GM23338 (cell line): ENCODE results near the gene FOXR1. TPM values are rescaled to one million over a fixed set of nuclear protein-coding genes. Genes with fewer than 3 reads are reported as not detected.

Source experiments
- ATAC-seq: fragments of 200-7000 bp; cut with Tn5 transposase; 3 replicates; pipeline ENCODE4 v1.9.1; 2020
- DNase-seq: peaks from one replicate; pipeline ENCODE4 v3.0.0-alpha.2; 2015; ENCODE audit warnings: low spot score
- H2AFZ ChIP-seq: fragments of 200-600 bp; sonication (generic); 2 replicates; pipeline ENCODE4 v1.8.0; 2016; ENCODE audit warnings: antibody characterized with exemption, mild to moderate bottlenecking, moderate library complexity
- H3F3A ChIP-seq: fragments of 200-600 bp; sonication (generic); replicated peaks from 2 replicates; pipeline ENCODE4 v1.8.0; 2017; ENCODE audit warnings: antibody characterized with exemption, mixed run types, low read depth
- H3K27ac ChIP-seq: fragments of 200-600 bp; sonication (generic); 2 replicates; pipeline ENCODE4 v1.6.1; 2016; ENCODE audit warnings: low read depth
- H3K27me3 ChIP-seq: fragments of 200-600 bp; sonication (generic); 2 replicates; pipeline ENCODE4 v1.8.0; 2016; ENCODE audit warnings: mild to moderate bottlenecking, mixed run types, moderate library complexity; ENCODE audit not compliant: insufficient read depth
- H3K36me3 ChIP-seq: fragments of 200-600 bp; sonication (generic); 2 replicates; pipeline ENCODE4 v1.8.0; 2016; ENCODE audit warnings: mild to moderate bottlenecking; ENCODE audit not compliant: insufficient read depth
- H3K4me1 ChIP-seq: fragments of 200-600 bp; sonication (generic); 2 replicates; pipeline ENCODE4 v1.8.0; 2016; ENCODE audit warnings: mild to moderate bottlenecking, moderate library complexity; ENCODE audit not compliant: insufficient read depth
- H3K4me2 ChIP-seq: fragments of 200-600 bp; sonication (generic); 2 replicates; pipeline ENCODE4 v1.7.1; 2017; ENCODE audit warnings: mixed run types
- H3K4me3 ChIP-seq: fragments of 200-600 bp; sonication (generic); 2 replicates; pipeline ENCODE4 v1.6.1; 2016; ENCODE audit warnings: mixed run types
- H3K79me2 ChIP-seq: fragments of 200-600 bp; sonication (generic); replicated peaks from 2 replicates; pipeline ENCODE4 v1.8.0; 2017; ENCODE audit warnings: mild to moderate bottlenecking; ENCODE audit not compliant: insufficient read depth
- H3K9me2 ChIP-seq: fragments of 200-600 bp; sonication (generic); 2 replicates; pipeline ENCODE4 v1.8.0; 2017; ENCODE audit not compliant: insufficient read depth
- H4K20me1 ChIP-seq: fragments of 200-600 bp; sonication (generic); replicated peaks from 2 replicates; pipeline ENCODE4 v1.8.0; 2017; ENCODE audit warnings: mild to moderate bottlenecking; ENCODE audit not compliant: insufficient read depth
- H3K27ac Mint-ChIP-seq: 2 replicates; pipeline ENCODE4 v1.8.0; 2020; ENCODE audit warnings: inconsistent platforms, mild to moderate bottlenecking, moderate library complexity, mixed read lengths
- H3K27me3 Mint-ChIP-seq: 3 replicates; pipeline ENCODE4 v1.8.0; 2022; ENCODE audit warnings: low read depth, mild to moderate bottlenecking, moderate library complexity, mixed read lengths, inconsistent platforms; ENCODE audit not compliant: insufficient read depth, poor library complexity
- H3K36me3 Mint-ChIP-seq: 3 replicates; pipeline ENCODE4 v1.8.0; 2021; ENCODE audit warnings: low read depth, mild to moderate bottlenecking, inconsistent platforms, moderate library complexity, mixed read lengths
- H3K4me1 Mint-ChIP-seq: 3 replicates; pipeline ENCODE4 v1.8.0; 2020; ENCODE audit warnings: mild to moderate bottlenecking, inconsistent platforms, mixed read lengths
- H3K4me3 Mint-ChIP-seq: 3 replicates; pipeline ENCODE4 v1.8.0; 2021; ENCODE audit warnings: moderate library complexity, mild to moderate bottlenecking, inconsistent platforms, mixed read lengths
- H3K9me3 Mint-ChIP-seq: 3 replicates; pipeline ENCODE4 v1.8.0; 2020; ENCODE audit warnings: moderate library complexity, mild to moderate bottlenecking, inconsistent platforms, mixed read lengths
- EZH2phosphoT487 ChIP-seq: fragments of 200-600 bp; sonication (generic); IDR thresholded peaks from one replicate; pipeline ENCODE4 v1.8.1; 2018; ENCODE audit warnings: antibody characterized with exemption; ENCODE audit not compliant: unreplicated experiment
- JUNB ChIP-seq: IDR thresholded peaks from one replicate; pipeline ENCODE4 v1.6.1; 2016; ENCODE audit warnings: antibody characterized with exemption; ENCODE audit not compliant: unreplicated experiment
- NANOG ChIP-seq: IDR thresholded peaks from 2 replicates; pipeline ENCODE4 v1.6.1; 2016; ENCODE audit warnings: antibody characterized with exemption, borderline replicate concordance
- POLR2AphosphoS5 ChIP-seq: IDR thresholded peaks from 2 replicates; pipeline ENCODE4 v1.6.1; 2016; ENCODE audit warnings: antibody characterized with exemption, low read depth
- STAT1 ChIP-seq: IDR thresholded peaks from one replicate; pipeline ENCODE4 v1.6.1; 2016; ENCODE audit warnings: antibody characterized with exemption; ENCODE audit not compliant: unreplicated experiment
- ZNF114 ChIP-seq: fragments of 250-450 bp; sonication (Bioruptor Pico); IDR thresholded peaks from 2 replicates; pipeline ENCODE4 v1.5.0; 2020; ENCODE audit warnings: mild to moderate bottlenecking, moderate library complexity
- polyA plus RNA-seq: library from polyadenylated mRNA; unstranded; fragments of >200 nt; fragmentation: Nextera tagmentation; extraction: Ambion mirVana; gene quantifications from 2 replicates; pipeline ENCODE4 v1.2.1, GENCODE V29; 2016
- total RNA-seq: library from RNA; depleted of rRNA; stranded (reverse); fragments of >200 nt; shearing (Covaris generic); gene quantifications from 2 replicates; pipeline ENCODE4 v1.2.3, GENCODE V29; 2014
- TF ChIP-seq, protein P1 (sequence below): fragments of 250-450 bp; sonication (Bioruptor Pico); IDR thresholded peaks from 2 replicates; pipeline ENCODE4 v1.5.0; 2020; ENCODE audit warnings: mild to moderate bottlenecking, moderate library complexity
- TF ChIP-seq, protein P2 (sequence below), 2 experiments: fragments of 200-600 bp in 1 of 2; sonication (generic) in 1 of 2; conservative IDR thresholded peaks; 2 replicates each; pipeline versions ENCODE4 v1.5.1 to v1.6.1; 2016 to 2017; ENCODE audit warnings: antibody characterized with exemption in 2 of 2, low read depth in 2 of 2, mild to moderate bottlenecking in 2 of 2, moderate library complexity in 1 of 2

The FOXR1 gene
- total and polyA plus RNA-seq, 2 experiments from 2014 or later, result not detected

DNA sequence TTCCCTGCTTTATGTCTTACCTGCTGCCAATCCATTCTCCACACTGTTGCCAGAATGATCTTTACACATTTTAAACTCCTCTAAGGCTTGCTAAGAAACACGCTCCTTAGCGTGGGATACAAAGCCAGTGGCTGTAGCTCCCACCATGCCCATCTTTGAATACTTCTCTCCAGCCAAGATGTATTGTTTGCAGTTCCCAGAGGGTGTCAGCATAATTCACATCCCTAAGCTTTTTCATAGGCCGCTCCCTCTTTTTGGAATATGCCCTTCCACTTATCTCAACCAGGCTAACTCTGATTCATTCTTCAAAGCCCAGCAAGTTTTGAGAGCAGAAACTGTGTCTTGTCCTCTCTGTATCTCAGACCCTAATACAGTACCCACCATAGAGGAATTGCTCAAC lies 23.6 kb upstream of the FOXR1 start (continued):
- TF ChIP-seq, protein P1, sequence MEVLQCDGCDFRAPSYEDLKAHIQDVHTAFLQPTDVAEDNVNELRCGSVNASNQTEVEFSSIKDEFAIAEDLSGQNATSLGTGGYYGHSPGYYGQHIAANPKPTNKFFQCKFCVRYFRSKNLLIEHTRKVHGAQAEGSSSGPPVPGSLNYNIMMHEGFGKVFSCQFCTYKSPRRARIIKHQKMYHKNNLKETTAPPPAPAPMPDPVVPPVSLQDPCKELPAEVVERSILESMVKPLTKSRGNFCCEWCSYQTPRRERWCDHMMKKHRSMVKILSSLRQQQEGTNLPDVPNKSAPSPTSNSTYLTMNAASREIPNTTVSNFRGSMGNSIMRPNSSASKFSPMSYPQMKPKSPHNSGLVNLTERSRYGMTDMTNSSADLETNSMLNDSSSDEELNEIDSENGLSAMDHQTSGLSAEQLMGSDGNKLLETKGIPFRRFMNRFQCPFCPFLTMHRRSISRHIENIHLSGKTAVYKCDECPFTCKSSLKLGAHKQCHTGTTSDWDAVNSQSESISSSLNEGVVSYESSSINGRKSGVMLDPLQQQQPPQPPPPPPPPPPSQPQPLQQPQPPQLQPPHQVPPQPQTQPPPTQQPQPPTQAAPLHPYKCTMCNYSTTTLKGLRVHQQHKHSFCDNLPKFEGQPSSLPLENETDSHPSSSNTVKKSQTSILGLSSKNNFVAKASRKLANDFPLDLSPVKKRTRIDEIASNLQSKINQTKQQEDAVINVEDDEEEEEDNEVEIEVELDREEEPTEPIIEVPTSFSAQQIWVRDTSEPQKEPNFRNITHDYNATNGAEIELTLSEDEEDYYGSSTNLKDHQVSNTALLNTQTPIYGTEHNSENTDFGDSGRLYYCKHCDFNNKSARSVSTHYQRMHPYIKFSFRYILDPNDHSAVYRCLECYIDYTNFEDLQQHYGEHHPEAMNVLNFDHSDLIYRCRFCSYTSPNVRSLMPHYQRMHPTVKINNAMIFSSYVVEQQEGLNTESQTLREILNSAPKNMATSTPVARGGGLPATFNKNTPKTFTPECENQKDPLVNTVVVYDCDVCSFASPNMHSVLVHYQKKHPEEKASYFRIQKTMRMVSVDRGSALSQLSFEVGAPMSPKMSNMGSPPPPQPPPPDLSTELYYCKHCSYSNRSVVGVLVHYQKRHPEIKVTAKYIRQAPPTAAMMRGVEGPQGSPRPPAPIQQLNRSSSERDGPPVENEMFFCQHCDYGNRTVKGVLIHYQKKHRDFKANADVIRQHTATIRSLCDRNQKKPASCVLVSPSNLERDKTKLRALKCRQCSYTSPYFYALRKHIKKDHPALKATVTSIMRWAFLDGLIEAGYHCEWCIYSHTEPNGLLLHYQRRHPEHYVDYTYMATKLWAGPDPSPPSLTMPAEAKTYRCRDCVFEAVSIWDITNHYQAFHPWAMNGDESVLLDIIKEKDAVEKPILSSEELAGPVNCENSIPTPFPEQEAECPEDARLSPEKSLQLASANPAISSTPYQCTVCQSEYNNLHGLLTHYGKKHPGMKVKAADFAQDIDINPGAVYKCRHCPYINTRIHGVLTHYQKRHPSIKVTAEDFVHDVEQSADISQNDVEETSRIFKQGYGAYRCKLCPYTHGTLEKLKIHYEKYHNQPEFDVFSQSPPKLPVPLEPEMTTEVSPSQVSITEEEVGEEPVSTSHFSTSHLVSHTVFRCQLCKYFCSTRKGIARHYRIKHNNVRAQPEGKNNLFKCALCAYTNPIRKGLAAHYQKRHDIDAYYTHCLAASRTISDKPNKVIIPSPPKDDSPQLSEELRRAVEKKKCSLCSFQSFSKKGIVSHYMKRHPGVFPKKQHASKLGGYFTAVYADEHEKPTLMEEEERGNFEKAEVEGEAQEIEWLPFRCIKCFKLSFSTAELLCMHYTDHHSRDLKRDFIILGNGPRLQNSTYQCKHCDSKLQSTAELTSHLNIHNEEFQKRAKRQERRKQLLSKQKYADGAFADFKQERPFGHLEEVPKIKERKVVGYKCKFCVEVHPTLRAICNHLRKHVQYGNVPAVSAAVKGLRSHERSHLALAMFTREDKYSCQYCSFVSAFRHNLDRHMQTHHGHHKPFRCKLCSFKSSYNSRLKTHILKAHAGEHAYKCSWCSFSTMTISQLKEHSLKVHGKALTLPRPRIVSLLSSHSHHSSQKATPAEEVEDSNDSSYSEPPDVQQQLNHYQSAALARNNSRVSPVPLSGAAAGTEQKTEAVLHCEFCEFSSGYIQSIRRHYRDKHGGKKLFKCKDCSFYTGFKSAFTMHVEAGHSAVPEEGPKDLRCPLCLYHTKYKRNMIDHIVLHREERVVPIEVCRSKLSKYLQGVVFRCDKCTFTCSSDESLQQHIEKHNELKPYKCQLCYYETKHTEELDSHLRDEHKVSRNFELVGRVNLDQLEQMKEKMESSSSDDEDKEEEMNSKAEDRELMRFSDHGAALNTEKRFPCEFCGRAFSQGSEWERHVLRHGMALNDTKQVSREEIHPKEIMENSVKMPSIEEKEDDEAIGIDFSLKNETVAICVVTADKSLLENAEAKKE (CRISPR knock-in tag), result no peak
- TF ChIP-seq STAT1 (no peak), ZNF114 (CRISPR knock-in tag) (no peak), POLR2AphosphoS5 (no peak)

DNA sequence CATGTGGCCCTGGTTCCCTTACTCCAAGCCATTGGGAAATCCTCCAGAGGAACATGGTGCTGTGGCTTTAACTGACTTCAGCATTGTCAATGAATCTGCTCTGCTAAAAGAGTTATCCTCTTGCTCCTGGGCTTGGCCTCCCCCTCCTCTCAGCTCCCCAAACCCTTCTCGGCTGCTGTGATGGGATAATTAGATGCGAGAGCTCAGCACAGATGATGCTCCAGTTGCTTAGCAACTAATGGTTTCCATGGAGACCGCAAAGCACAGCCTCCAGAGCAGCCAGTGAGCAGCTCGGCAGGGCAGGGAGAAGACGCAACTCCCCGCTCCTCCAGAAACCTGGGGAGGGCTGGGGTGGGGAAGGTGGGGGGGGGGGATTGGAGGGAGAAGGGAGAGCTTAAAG lies 18.3 kb upstream of the FOXR1 start:
- H3K27me3 ChIP-seq, result no peaks in the 10 kb centered on the region
- no peaks in the 10 kb centered on the region for H3F3A ChIP-seq
- Mint-ChIP-seq H3K27me3 (peaks cover 15% of the 10 kb centered on the region), H3K4me3 (no peak overlapping the region), H3K36me3 (no peaks in the 10 kb centered on the region), H3K27ac (no peak overlapping the region), H3K9me3 (no peaks in the 10 kb centered on the region), H3K4me1 (peaks cover 11% of the 10 kb centered on the region)
- no peaks in the 10 kb centered on the region for H4K20me1 ChIP-seq
- ATAC-seq (peak; percentile 51), DNase-seq (peak; percentile 92)
- H3K4me3 ChIP-seq, result no peak overlapping the region
- no peaks in the 10 kb centered on the region for H3K36me3 ChIP-seq
- no peak overlapping the region for H2AFZ ChIP-seq
- H3K4me2 ChIP-seq, result no peak overlapping the region
- H3K9me2 ChIP-seq, result no peaks in the 10 kb centered on the region
- no peaks in the 10 kb centered on the region for H3K79me2 ChIP-seq
- H3K27ac ChIP-seq, result no peak overlapping the region
- no peaks in the 10 kb centered on the region for H3K4me1 ChIP-seq
- TF ChIP-seq JUNB (no peak), STAT1 (no peak), NANOG (no peak), EZH2phosphoT487 (no peak)
- TF ChIP-seq, protein P2, sequence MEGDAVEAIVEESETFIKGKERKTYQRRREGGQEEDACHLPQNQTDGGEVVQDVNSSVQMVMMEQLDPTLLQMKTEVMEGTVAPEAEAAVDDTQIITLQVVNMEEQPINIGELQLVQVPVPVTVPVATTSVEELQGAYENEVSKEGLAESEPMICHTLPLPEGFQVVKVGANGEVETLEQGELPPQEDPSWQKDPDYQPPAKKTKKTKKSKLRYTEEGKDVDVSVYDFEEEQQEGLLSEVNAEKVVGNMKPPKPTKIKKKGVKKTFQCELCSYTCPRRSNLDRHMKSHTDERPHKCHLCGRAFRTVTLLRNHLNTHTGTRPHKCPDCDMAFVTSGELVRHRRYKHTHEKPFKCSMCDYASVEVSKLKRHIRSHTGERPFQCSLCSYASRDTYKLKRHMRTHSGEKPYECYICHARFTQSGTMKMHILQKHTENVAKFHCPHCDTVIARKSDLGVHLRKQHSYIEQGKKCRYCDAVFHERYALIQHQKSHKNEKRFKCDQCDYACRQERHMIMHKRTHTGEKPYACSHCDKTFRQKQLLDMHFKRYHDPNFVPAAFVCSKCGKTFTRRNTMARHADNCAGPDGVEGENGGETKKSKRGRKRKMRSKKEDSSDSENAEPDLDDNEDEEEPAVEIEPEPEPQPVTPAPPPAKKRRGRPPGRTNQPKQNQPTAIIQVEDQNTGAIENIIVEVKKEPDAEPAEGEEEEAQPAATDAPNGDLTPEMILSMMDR (conservative IDR thresholded peaks at IDR 0.05; ENCODE audit: low read depth in 2 of 2), result no peak
- TF ChIP-seq, protein P1 (CRISPR knock-in tag), result no peak
